GM18873 (cell line): ENCODE data around the gene NTRK2.

Source experiments
- ATAC-seq: cut with Tn5 transposase; IDR thresholded peaks from one replicate; pipeline ENCODE4 v1.9.1; 2021; ENCODE audit warnings: mild to moderate bottlenecking, moderate library complexity, moderate number of reproducible peaks; ENCODE audit not compliant: unreplicated experiment, low FRiP score

NTRK2 gene

GRCh38 chr9:84996716-84997115, 327.2 kb downstream of the NTRK2 start:
- no peak for ATAC-seq

GRCh38 chr9:84997472-84997871, 327.9 kb downstream of the NTRK2 start:
- ATAC-seq: no peak

DNA sequence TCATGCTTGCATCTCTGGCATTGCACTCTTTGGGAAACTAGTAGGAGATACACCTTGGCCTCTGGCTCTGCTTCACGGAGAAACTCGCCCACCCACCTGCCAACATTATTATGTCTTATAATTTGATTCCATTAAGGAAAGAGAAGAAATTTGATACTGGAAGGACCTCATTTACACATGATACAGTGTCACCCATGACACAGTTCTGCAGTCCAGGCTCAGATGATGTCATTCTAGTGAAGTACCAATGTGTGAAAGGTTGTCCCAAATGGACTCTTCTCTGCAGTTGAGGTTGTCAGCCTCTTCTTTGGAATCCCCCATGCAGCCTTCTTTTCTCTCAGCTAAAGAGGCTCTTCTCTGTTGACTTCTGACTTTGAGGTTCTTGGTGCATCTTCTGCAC, 329.1 kb downstream of the NTRK2 start:
- ATAC-seq: no peak

DNA sequence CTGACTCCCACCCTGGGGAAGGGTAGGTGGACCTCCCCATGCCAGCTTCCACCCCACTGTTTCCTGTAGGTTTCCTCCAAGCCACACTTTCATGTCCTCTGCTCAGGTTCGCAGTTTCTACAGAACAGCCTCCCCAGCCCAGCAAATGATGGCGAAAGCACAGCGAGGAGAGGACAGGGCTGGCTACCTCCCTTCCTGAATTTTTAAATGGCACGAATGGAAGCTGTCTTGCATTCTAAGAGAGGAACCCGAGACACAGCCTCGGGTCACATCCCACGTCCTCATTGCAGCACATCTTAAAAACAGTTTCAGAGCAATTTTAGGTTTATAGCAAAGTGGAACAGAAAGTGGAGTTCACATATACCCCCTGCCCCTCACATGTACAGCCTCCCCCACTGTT, 330.3 kb downstream of the NTRK2 start:
- no peak for ATAC-seq

- no peak for ATAC-seq
These were observed 332.4 kb downstream of the NTRK2 start for GRCh38 chr9:85001925-85002324.

DNA sequence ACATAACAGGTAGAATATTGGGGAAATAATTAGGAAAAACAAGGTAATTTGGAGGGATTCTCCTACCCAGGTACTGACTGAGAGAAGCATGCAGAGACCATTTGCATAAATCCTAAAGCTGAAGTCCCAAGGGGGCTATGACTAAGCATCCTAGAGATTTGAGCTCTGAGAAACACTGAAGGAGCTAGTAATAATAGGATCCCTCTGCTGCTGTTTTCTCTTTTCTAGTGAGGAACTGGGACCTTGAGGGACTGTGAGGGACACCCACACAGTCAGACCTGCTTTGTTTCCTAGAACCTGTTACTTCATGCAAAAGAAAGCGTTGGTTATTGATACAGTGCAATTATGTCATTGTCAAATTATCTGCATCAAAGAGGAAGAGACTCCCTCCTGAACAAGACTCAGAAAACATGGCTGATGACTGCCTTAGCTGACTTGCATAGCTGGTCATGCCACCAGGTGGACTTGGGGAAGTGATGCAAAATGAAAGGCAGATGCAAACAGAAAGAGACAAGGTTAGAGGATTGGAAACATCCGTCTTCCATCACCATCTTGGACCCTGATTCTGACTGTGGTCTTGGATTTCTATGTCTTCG, 335.4 kb downstream of the NTRK2 start:
- no peak for ATAC-seq

DNA sequence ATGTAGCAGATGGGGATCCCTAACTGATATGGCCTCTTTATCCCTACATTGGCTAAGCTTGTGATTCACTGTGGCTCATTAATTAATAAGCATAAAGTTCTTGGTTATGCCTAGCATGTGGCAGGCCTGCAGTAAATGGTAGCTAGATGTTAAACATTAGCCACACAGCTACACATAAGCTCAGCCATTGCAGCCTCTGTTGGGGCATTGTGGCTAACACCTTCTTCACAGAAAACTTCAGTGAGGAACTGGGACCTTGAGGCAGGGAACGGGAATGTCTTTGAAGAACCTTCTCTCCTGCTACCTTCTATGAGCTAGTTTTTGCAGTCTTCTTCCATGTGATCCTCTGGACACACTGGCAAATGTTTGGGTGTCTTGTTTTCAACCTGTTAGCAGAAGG, 338.2 kb downstream of the NTRK2 start:
- no peak for ATAC-seq

DNA sequence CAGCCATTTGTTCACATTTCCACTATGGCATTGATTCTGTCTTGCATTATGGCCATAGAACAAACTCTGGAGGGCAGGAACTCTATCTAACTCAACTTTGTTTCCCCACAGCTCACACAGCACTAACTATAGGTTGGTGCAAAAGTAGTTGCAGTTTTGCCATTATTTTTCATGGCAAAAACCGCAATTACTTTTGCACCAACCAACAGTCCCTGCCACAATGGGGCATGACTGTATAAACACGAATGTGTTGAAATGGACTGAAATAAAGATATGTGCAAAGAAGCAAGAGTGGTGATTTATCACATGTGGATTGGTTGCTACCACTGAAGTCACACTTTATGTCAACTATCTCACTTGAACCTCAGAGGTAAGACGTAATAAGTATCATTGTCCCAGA, 338.7 kb downstream of the NTRK2 start:
- no peak for ATAC-seq

- ATAC-seq: peak; percentile 64
These were observed 339.7 kb downstream of the NTRK2 start for GRCh38 chr9:85009251-85009650.

GRCh38 chr9:85013703-85014102, 344.2 kb downstream of the NTRK2 start:
- ATAC-seq: no peak

GRCh38 chr9:85014292-85014691, 344.8 kb downstream of the NTRK2 start:
- no peak for ATAC-seq

DNA sequence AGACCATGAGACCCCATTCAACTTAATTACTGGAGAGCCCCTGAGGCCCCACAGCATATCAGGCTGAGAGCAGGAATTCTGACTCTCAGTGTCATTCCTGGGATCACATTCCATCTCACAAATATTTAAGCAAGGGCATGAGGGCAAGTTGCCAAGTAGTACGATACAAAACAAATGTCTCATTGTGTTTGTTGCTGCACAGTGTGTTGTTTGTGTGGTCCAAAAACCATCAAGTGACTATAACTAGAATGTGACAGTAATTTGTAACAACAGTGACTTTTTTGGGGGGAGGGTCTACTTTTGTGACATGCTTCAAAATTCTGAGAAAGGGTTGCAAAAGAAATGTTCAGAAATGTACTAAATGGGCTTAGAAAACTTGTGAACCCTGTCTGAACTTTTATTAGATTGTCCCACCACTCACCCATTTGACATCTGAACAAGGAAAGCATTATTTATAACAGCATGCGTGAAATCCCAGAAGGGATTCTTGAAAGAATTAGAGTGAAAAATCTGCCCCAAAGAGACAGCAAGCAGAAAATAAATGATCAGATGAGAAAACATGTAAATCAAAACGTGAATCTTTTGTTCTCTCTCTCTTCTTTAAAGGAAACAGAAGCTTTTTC, 347.0 kb downstream of the NTRK2 start:
- ATAC-seq: no peak

GRCh38 chr9:85020791-85021190, 351.3 kb downstream of the NTRK2 start:
- ATAC-seq: no peak

- no peak for ATAC-seq
These were observed 352.2 kb downstream of the NTRK2 start for GRCh38 chr9:85021686-85022085.

- ATAC-seq: no peak
These were observed 354.8 kb downstream of the NTRK2 start for GRCh38 chr9:85024374-85024773.

- no peak for ATAC-seq
These were observed 356.1 kb downstream of the NTRK2 start for GRCh38 chr9:85025638-85026037.

DNA sequence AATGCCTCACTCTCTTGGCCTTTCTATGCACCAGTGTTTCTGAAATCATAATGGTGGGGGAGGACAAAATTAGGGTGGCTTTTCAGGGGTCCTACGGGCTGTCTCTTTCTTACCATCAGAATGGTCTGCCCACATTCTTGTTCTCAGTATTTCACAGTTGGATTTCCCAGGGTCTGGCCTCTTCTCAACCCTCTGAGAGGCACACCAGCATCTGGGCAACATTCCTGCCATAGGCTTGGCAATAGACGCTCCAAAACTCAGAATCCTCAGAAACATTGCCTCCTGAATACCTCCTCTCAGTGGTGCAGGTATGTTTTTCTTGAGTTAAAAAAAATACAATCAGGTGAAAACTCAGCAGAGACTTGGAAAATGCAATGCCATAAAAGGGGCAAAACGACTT, 358.3 kb downstream of the NTRK2 start:
- no peak for ATAC-seq

DNA sequence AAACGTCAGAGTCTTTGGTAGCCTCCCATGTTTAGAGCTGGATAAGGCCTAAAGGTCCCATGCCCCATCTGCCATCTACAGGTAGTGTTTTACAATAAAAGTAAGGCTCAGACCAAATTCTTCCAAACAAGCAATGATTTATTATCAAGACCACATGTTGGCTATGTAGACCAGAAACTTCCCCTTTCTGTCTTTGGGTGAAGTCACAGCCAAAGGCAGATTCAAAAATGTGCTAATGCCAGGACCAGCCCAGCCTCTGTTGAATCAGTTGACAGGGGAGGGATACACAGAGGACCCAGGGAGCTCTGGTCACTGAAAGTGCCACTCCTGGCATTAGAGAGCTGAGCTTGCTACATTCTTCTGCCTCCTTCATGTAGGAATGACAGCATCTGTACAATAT, 360.8 kb downstream of the NTRK2 start:
- ATAC-seq: no peak

- ATAC-seq: no peak
These were observed 367.0 kb downstream of the NTRK2 start for GRCh38 chr9:85036496-85036895.

DNA sequence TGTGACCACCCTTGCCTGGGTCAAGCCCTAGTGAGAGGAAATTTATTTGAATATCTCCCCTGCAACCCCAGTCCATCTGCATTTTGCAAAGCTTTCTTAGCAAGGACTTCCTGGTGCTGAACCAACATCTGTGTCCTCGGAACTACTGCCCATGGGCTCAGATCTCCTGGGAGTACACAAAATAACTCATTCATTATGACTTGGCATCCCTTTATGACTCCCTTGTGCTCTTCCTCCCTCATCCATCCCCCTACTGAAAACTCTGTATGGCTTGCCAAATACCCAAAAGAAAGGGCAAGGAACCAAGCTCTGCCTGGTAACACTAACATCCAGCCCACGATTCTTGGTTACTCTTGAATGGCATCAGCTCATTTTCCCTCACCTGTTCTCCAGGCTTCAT, 368.5 kb downstream of the NTRK2 start:
- ATAC-seq: no peak

- no peak for ATAC-seq
These were observed 369.5 kb downstream of the NTRK2 start for GRCh38 chr9:85038824-85039608.

GRCh38 chr9:85040146-85040545, 370.6 kb downstream of the NTRK2 start:
- no peak for ATAC-seq
